Measurements from ENCODE around the gene TMEM190. TPM values are rescaled to one million over a fixed set of nuclear protein-coding genes. Genes with fewer than 3 reads are reported as not detected.
"Not testable (repeated sequence)": the region's sequence is repeated elsewhere in the genome, so short reads cannot be mapped to it uniquely, and the experiment has no call there.

Gene TMEM190
- total and polyA plus RNA-seq, 2 donors (not counting 1 experiment from before 2014, with no cell fraction given) = not detected

GRCh38 chr19:55400281-55401087, 23.9 kb downstream of the TMEM190 start:
- TF ChIP-seq EZH2 (IDR thresholded peaks at IDR 0.05; ENCODE audit: borderline replicate concordance, insufficient read depth, low read depth, low read length, poor library complexity, severe bottlenecking) = no peak
- TF ChIP-seq, protein P1, sequence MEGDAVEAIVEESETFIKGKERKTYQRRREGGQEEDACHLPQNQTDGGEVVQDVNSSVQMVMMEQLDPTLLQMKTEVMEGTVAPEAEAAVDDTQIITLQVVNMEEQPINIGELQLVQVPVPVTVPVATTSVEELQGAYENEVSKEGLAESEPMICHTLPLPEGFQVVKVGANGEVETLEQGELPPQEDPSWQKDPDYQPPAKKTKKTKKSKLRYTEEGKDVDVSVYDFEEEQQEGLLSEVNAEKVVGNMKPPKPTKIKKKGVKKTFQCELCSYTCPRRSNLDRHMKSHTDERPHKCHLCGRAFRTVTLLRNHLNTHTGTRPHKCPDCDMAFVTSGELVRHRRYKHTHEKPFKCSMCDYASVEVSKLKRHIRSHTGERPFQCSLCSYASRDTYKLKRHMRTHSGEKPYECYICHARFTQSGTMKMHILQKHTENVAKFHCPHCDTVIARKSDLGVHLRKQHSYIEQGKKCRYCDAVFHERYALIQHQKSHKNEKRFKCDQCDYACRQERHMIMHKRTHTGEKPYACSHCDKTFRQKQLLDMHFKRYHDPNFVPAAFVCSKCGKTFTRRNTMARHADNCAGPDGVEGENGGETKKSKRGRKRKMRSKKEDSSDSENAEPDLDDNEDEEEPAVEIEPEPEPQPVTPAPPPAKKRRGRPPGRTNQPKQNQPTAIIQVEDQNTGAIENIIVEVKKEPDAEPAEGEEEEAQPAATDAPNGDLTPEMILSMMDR (IDR thresholded peaks at IDR 0.05) = no peak
- no peaks in the 10 kb centered on the region for H3K27me3 ChIP-seq (replicated peaks in 1 of 4; ENCODE audit: control extremely low read depth in 1 of 4, control insufficient read depth in 3 of 4, insufficient read depth in 4 of 4, low read length in 3 of 4)
- intact Hi-C loops (cut with micrococcal nuclease) = no loop called here
- no peak overlapping the region for H3K9ac ChIP-seq (ENCODE audit: low read length)
- peaks cover 0 to 45% of the 10 kb centered on the region in 2 experiments for H3K36me3 ChIP-seq (replicated peaks in 1 of 2; ENCODE audit: control extremely low read depth in 1 of 2, control insufficient read depth in 1 of 2, extremely low read depth in 1 of 2, insufficient read depth in 2 of 2, low read length in 1 of 2)
- H3K27ac ChIP-seq (ENCODE audit: low read length in 2 of 2) = no peak overlapping the region
- ChIA-PET POLR2A (interaction anchor here (1.4 kb wide), 1 partner anchor 16 kb away, joined by 3 read pairs; the partner anchor contains the start of gene TMEM238), CTCF (interaction anchor here (1.0 to 1.3 kb wide), 2 partner anchors 103 to 259 kb away, joined by 3 read pairs; no protein-coding TSS in a partner anchor)
- no peak overlapping the region for H3K4me2 ChIP-seq (replicated peaks; ENCODE audit: low read depth, low read length, poor library complexity, severe bottlenecking)
- no peak overlapping the region for H3K4me3 ChIP-seq (ENCODE audit: control extremely low read depth in 1 of 5, extremely low read depth in 1 of 5, insufficient read depth in 1 of 5, low read depth in 2 of 5, low read length in 4 of 5)
- H3K27me3 Mint-ChIP-seq = no peaks in the 10 kb centered on the region
- H3K4me1 ChIP-seq (ENCODE audit: control insufficient read depth in 2 of 2, insufficient read depth in 2 of 2, low read length in 2 of 2) = peaks cover 0 to 1% of the 10 kb centered on the region in 2 donors
- H3K9me3 ChIP-seq (ENCODE audit: control extremely low read depth in 1 of 3, control insufficient read depth in 2 of 3, insufficient read depth in 1 of 3, low read length in 2 of 3) = no peaks in the 10 kb centered on the region
- peaks cover 4% of the 10 kb centered on the region for H3K4me1 Mint-ChIP-seq
- DNase-seq = peak; percentile 14
- WGBS (ENCODE audit: insufficient coverage) = 90% methylated on average over 10 of the region's 14 CpGs
- peaks cover 7% of the 10 kb centered on the region for H3K79me2 ChIP-seq (ENCODE audit: control insufficient read depth, insufficient read depth, low read length)
- no peak for ATAC-seq (ENCODE audit: low read depth)
- H2AFZ ChIP-seq (ENCODE audit: insufficient read depth, low read depth, low read length, poor library complexity, severe bottlenecking) = no peak overlapping the region
- no peaks in the 10 kb centered on the region for H3K9me3 Mint-ChIP-seq (ENCODE audit: insufficient read depth)
- peaks cover 6% of the 10 kb centered on the region for H4K20me1 ChIP-seq (ENCODE audit: control insufficient read depth, insufficient read depth, low read length, poor library complexity, severe bottlenecking)
- H3K27ac Mint-ChIP-seq = no peak overlapping the region
- no peak overlapping the region for H3K4me3 Mint-ChIP-seq

GRCh38 chr19:55401390-55401789, 24.8 kb downstream of the TMEM190 start:
- H3K27ac Mint-ChIP-seq; H3K4me3 ChIP-seq (ENCODE audit: control extremely low read depth in 1 of 5, extremely low read depth in 1 of 5, insufficient read depth in 1 of 5, low read depth in 2 of 5, low read length in 4 of 5); H3K4me3 Mint-ChIP-seq; H3K27me3 Mint-ChIP-seq; DNase-seq; H2AFZ ChIP-seq (ENCODE audit: insufficient read depth, low read depth, low read length, poor library complexity, severe bottlenecking); H3K4me2 ChIP-seq (replicated peaks; ENCODE audit: low read depth, low read length, poor library complexity, severe bottlenecking); ATAC-seq (ENCODE audit: low read depth); H3K27ac ChIP-seq (ENCODE audit: low read length in 2 of 2); CTCF ChIA-PET; POLR2A ChIA-PET; H3K9me3 Mint-ChIP-seq (ENCODE audit: insufficient read depth); intact Hi-C loops (cut with micrococcal nuclease); H3K9me3 ChIP-seq (ENCODE audit: control extremely low read depth in 1 of 3, control insufficient read depth in 2 of 3, insufficient read depth in 1 of 3, low read length in 2 of 3); H3K9ac ChIP-seq (ENCODE audit: low read length); H3K27me3 ChIP-seq (replicated peaks in 1 of 4; ENCODE audit: control extremely low read depth in 1 of 4, control insufficient read depth in 3 of 4, insufficient read depth in 4 of 4, low read length in 3 of 4): not testable (repeated sequence)
- H3K79me2 ChIP-seq (ENCODE audit: control insufficient read depth, insufficient read depth, low read length) = peaks cover 16% of the 10 kb centered on the region
- H3K4me1 ChIP-seq (ENCODE audit: control insufficient read depth in 2 of 2, insufficient read depth in 2 of 2, low read length in 2 of 2) = peaks cover 1 to 10% of the 10 kb centered on the region in 2 donors
- peaks cover 0 to 54% of the 10 kb centered on the region in 2 experiments for H3K36me3 ChIP-seq (replicated peaks in 1 of 2; ENCODE audit: control extremely low read depth in 1 of 2, control insufficient read depth in 1 of 2, extremely low read depth in 1 of 2, insufficient read depth in 2 of 2, low read length in 1 of 2)
- WGBS (ENCODE audit: insufficient coverage) = 92% methylated on average over 2 of the region's 28 CpGs
- peaks cover 13% of the 10 kb centered on the region for H3K4me1 Mint-ChIP-seq
- peaks cover 11% of the 10 kb centered on the region for H4K20me1 ChIP-seq (ENCODE audit: control insufficient read depth, insufficient read depth, low read length, poor library complexity, severe bottlenecking)

Measured in B cell (primary cell).